SK-N-MC (cell line): ENCODE measurements around the gene SCG3.

Source experiments
- EZH2 ChIP-seq: fragments of 200-600 bp; sonication (generic); IDR thresholded peaks from one replicate; pipeline ENCODE4 v1.6.1; 2017; ENCODE audit warnings: antibody characterized with exemption
- POLR2AphosphoS5 ChIP-seq: IDR thresholded peaks from 2 replicates; pipeline ENCODE4 v1.6.1; 2012; ENCODE audit warnings: mild to moderate bottlenecking, low read depth, low read length, borderline replicate concordance

GRCh38 chr15:51699373-51699772 lies 18.1 kb downstream of the SCG3 start:
- TF ChIP-seq EZH2 (no peak), POLR2AphosphoS5 (no peak)
